HG02970 (cell line): ENCODE results near the gene PPP2R2C.

ENCODE experiments used
- ATAC-seq: cut with Tn5 transposase; IDR thresholded peaks from one replicate; pipeline ENCODE4 v1.9.1; 2021; ENCODE audit warnings: mild to moderate bottlenecking, moderate library complexity, moderate number of reproducible peaks; ENCODE audit not compliant: unreplicated experiment, low FRiP score

The PPP2R2C gene

DNA sequence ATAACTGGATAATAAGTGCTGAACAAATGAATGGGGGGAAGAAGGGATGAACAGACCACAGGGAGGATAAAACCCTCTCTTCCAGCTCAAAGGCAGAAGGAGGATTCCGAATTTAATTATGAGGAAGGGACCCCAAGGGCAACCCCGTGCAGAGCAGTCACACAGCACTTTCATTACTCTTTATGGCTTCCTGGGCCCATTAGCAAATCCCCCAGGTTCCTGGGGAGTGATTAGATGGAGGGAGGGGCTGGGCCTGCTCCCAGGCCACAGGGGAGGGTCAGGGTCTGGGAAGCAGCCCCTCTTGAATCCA lies 67.1 kb downstream of the PPP2R2C start:
- ATAC-seq, result no peak

DNA sequence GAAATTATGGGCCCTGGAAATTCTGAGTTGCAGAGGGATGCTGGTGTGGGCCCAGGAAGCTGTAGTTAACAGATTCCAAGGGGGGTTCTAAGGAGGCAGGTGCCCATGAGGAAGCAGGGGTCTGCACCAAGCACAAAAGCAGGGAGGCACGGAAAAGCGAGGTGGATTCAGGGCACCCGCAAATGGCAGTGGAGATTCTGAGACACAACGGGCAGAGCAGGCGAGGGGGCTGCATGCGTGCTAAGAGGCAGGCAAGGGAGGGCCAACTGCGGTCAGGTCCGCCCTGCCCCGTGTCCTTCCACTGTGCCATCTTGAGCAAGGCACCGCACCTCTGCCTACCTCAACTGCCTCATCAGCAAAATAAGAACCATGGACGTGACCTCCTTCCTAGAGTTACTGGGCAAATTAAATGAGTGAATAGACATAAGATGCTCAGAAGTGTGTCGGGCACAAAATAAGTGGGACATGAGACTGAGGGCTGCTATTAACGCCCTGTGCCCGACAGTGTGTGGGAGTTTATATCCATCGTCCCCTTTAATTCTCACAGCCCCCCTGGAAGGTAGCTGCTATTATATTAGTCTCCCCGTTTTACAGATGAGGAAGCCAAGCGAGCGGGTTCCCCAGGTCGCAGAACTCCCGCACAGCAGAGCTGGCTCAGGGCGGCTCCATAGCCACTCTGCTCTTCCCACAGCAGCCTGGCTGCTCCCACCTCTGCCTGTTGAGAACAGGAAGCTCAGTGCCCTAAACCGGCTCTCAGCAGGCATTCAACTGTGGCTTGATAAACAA lies 67.6 kb downstream of the PPP2R2C start:
- ATAC-seq, result no peak

DNA sequence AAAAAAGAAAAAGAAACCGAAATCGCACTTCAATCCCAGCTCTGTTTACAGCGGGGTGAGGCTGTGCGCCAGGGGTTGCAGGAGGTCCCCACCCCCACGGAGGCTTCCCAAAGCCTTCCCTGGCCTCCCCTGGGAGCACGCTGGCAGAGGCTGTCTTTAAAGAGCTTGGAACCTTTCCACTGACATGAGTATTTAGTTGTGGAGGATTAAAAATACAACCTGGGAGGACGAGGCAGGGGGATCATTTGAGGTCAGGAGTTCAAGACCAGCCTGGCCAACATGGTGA lies 69.1 kb downstream of the PPP2R2C start:
- ATAC-seq, result no peak

DNA sequence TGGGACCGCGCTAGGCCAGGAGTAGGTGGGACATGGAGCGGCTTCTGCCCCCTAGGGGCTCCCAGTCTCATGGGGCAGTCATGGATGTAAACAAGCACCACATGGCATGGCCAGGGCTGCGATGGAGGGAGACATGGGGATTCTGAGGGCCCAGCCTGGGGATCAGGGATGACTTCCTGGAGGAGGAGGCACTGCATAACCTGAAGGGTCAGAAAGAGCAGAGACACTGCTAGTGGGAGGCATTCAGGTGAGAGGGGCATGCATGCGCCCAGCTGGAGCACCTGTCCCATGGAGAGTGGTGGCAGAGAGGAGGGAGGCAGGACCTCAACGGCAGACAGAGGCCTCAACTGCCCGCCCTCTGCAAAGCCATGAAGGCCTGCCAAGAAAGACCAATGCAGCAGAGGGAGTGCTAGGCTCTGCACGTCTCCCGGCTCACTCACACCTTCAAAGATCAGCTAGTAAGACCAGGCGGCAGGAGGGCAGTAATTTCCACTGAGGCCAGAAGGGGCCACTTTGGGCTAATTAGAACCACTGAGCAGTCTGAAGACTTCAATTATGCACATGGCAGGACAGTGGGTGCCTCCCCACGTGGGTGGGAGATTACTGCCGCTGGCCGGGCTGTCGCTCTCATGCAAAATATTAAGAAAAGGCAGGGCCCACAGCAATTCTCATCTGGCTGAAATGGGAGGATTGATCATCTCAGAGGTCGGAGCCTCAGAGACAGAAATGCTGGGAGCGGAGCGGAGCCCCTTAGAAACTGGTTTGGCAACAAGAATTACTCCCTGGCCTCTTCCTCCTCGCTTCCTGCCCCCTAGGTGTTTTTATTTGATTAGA lies 69.6 kb downstream of the PPP2R2C start:
- ATAC-seq, result no peak

DNA sequence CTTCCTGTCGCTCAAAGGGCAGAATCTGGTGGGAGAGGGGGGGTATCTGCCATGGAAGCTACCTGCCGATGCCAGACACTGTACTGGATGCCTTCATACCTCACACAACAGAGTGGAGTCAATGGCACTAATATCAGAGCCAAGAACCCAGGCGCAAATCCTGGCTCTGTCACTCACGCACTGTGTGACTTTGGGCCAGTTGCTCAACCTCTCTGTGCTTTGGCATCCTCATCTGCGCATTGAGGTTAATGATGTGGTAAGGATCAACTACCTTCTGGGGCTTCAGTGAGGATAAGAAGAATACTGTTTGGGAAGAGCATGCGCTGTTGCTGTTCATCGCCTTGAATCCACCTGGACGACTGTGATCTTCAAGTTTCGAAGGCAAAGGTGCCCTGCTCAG lies 70.6 kb downstream of the PPP2R2C start:
- ATAC-seq, result no peak

DNA sequence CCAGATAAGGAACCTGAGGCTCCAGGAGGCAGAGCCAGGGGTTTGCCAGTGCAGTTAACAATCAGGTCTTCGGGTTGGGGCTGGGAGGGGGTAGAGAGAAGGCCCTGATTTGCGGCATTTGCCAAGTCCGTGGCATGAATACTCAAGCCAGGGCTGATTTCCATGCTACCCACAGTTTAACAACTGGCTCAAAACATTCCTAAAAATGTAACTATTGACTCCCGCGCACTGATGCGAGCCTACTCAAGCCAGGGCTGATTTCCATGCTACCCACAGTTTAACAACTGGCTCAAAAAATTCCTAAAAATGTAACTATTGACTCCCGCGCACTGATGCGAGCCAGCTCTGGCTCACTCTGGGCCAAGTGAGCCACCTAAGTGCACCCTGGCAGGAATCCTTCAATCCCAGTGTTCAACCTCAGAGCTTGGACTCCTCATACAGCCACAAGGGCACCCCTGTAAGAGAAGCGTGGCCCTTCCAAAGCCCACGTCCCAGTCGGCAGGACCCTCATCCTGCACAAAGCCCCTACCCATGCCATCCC lies 75.6 kb downstream of the PPP2R2C start:
- no peak for ATAC-seq

DNA sequence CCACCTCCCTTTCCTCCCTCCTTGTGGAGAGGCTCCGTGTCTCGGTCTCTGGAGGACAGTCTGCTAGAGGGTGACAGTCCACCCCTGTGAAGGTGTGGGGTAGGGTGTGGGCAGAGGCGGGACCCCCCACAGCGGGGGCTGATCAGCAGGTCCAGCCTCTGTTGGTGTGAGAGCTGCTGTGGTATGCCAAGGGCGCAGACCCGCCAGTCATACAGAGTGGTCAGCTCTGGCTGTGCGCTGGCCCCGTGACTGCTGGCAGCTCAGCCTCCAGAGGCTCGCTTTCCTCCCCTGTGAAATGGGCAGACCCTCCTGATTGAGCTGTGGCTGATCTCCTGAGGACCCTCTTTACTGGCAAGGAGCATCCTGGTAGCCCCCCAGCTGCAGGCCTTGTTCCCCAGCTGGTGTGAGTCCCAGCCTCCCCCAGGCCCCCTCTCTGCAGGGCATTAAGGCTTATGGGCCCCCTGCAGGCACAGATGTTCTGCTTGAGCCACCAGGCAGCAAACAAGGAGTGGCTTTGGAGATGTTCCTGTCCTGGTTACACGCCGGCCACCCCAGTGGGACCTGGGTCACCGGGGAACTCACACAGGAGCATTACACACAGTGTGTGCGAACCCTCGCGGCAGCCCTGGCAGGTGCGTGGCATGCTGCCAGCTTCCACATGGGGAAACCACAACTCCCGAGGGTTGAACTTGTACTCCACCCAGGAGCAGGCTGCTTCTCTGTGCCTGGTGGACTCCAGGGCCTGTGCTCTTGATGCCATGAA lies 76.8 kb downstream of the PPP2R2C start:
- no peak for ATAC-seq

DNA sequence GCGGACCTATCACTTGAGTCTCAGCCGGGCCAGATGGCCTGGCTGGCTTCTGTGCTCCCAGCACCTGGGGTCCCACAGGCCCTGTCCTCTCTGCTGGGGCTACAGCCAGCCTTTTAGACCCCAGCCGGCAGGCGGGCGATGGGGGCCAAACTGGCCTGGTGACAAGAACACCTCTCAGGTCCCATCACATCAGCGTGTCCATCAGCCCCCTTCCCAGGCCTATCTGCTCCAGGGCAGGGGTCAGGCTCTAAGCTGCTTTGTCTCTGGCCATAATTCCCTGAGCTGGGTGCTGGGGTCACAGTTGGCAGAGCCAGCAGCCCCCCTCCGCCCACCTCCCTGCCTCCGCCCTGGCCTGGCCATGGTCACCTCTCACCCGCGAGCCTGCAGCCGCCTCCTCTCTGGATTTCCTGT lies 77.7 kb downstream of the PPP2R2C start:
- ATAC-seq, result no peak

DNA sequence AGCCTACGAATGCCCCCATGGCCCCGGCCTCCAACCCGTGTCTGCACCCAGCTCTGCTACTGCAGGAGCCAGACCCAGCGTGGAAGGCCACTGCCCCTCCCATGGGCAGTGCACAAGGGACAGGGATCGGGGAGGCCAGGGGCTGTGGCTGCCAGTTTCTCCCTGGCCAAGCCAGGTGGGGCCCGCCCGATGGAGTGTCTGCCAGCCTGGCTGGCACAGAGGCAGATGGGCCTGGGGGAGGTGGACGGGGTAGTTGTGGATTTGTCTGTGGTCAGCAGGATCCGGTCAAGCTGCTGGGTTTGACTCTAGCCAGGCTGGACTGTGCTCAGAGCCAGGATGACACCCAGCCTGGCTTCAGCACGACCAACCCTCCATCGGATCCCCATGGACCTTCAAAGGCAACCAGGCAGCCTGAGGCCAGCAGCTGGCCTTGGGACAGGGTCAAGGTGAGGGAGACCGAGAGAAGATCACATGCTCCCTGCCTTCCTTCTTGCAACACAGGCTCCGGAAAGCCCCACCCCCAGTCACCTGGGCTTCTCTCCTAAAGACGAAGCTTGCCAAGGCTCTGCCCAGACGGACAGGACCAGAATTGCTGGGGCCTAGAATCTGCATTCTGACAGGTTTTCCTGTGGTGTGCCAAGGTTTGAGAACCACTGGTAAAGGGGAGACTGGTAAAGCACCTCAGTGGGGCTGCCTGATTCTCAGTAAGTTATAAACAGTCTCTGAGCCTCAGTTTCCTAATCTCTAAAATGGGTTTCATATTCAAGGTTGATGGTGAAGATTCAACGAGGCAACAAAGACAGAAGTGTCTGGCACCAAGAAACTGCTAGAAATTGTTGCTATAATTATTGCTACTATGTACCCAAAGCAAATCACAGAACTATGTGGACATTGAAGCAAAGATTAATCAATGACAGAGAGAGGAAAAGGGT lies 78.6 kb downstream of the PPP2R2C start:
- no peak for ATAC-seq

DNA sequence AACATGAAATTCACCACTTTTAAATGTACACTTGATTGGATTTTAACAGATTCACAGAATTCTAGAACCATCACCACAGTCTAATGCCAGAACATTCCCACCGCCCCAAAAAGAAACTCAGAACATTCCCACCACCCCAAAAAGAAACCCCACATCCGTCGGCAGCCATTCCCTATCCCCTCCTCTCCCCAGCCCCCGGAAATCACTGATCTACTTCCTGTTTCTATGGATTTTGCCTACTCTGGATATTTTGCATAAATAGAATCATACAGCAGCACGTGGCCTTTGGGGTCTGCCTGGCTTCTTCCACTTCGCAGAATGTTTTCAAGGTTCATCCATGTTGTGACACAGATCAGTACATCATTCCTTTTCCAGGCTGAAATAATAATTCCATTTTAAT lies 79.3 kb downstream of the PPP2R2C start:
- ATAC-seq, result no peak

DNA sequence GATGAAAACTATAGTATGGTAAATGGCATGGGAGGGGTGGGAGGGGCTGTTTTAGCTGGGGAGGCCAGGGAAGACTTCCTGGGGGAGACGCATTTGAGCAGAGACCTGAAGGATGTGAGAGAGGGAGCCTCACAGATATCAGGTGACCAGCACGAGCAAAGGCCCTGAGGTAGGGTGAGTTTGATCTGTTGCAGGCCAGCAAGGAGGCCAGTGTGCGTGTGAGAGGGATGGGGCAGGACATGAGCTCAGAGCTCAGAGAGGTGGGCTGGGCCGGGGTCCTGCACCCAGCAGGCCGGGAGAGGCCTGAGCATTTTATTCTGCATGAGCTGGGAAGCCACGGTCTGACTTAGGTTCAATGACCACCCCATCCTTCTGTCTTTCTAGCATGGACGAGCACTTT lies 80.0 kb downstream of the PPP2R2C start:
- no peak for ATAC-seq

DNA sequence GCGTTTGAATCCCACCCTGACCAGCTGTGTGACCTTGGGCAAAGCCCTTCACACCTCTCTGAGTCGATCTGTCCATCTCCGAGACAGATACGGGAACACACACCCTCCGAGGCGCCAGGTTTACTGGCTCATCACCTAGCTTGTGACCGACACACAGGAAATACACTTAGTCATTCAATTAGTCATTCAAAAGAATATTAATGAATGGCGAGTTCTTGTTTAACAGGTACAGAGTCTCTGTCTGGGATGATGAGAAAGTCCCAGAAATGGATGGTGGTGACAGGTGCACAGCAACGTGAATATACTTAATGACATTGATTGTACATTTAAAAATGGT lies 80.6 kb downstream of the PPP2R2C start:
- ATAC-seq, result no peak

DNA sequence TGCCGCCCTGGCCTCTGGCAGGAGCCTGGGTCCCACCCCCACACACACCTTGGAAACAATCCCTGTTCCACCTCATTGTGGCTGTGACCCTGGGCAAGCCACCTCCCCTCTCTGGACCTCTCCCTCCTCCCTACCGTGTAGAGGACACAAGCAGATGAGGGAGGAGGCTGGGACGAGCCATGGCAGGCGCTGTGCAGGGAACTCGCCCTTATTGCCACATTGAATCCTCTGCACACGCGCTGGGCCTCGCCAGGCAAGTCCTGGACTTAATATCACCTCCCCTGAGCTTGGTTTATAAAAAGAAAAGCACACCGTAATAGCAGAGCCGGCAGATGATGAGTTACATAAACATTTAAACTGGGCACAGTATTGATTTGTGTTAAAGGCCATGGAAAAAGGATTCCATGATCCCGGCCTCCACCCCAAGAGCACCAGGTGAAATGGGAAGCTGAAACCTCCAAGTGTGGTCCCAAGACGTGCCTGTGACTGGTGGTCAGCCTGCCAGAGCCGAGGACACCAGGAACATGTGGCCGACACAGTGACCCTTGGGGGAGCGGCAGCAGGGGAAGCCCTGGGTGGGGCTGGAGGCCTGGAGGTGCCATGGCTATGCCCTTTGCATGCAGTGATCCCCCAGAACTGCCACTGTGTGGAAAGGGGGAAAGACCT lies 81.1 kb downstream of the PPP2R2C start:
- ATAC-seq, result no peak

DNA sequence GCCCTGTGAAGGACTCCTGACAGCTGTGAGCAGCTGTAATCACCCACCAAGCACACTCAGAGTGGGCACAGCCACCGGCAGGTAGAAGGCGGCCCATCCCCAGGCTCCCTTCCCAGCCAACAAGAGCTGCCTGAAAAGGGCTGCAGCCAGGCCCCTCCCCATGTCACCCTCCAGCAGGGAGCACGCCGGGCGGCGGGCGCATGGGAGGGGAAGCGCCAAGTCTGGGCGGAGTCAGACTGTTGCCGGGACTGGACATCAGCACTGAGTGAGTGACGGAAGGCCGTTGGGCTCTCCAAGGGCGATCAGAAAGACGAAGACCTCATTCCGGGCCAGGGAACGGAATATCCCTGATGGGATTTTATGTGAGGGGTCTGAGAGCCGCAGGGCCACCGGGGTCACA lies 82.1 kb downstream of the PPP2R2C start:
- no peak for ATAC-seq

DNA sequence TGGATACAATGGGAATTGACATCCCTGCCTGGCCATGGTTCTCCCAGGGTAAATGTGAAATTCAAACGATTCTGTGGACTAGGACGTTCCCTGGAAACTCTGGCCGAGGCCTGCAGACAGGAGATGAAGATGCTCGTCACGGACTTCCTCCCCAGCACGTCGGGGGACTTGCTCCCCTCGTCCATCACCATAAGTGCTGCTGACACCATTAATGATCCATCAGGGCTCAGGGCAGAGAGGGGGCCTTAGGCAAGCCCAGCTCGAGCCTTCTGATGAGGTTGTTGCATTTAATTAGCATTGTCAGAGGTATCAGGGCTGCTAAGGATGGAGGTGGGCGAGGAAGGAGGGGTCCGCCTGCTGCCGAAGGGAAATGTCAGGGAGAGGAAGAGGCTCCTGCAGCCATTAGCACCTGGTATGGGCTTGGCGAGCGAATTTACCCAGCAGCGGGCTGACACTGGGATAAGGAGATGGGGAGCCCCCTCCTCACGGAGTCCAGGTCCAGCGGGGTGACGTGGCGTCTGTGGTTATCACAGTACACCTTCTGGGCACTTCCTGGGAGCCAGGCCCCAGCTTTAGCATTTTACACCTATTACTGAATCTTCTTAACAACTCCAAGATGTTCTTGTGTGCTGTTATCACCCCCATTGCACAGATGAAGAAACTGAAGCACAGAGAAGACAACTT lies 83.1 kb downstream of the PPP2R2C start:
- ATAC-seq, result no peak

DNA sequence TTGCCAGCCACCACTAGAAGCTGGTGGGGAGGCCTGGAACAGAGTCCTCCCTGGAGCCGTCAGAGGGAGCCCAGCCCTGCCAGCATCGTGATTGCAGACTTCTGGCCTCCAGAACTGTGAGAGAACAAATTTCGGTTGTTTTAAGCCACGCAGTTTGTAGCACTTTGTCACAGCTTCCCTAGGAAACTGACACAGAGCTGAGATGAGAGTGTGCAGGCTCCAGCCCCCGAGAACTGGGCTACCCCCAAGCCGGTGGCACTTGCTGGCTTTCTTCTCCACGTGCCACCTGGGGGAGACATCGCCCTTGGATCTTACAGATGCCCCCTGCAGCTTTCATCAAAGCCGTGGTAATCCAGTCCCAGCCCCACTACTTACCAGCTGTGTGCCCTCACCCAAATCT lies 83.7 kb downstream of the PPP2R2C start:
- ATAC-seq, result no peak

DNA sequence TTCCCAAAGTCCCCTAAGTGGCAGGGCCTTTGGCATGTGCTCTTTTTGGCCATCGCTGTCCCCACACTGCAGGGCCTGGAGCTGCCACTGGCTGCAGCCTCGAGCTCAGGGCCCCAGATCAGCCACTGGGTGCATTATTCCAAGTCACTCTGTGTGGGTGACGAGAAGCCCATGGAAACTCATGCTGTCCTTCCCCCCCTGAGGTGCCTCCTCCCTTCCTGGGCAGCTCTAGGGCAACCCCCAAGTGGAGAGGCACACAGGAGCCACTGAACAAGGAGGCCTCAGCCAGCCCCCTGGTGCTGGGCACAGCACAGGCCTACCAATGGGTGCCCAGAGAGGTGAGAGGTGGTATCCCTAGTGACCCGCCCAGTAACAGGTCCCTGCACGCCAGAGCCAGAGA lies 84.5 kb downstream of the PPP2R2C start:
- ATAC-seq, result no peak

DNA sequence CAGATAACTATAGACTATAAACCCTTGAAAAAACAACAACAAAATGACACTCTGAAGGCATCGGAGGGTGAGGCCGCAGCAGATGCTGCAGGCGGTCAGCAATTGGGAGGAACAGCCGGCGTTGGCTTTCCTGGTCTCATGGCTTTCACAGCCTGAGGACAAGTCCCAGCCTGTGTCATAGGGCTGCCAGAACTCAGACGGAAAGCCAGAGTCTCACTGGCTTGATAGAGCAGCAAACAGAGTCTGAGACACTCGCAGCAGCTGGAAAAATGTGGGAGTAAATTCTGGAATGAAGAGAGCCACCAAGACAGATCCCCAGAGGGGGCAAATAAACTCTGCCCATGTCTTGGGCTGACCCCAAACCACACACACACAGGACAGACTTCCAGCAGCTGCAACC lies 86.3 kb downstream of the PPP2R2C start:
- ATAC-seq, result no peak

DNA sequence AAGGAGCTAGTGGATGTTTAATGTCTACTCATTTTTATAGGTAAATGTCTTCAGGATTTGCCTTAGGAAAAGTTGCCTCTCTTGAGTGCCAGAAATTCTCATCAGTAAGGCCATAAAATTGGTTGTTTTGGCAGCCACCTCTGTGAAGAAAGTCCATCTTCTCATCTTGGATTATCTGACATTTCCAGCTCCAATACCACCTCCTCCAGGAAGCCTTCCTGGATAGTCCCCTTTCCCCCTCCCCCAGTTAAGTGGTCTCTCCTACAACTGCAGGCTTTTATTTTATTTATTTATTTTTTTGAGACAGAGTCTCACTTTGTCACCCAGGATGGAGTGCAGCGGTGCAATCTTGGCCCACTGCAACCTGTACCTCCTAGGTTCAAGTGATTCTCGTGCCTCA lies 87.1 kb downstream of the PPP2R2C start:
- ATAC-seq, result no peak
